Gastrocnemius medialis (tissue), 4 donors: ENCODE measurements around the gene SH3BP4.

Source experiments
- CTCF ChIP-seq, 5 experiments: fragments of 450-650 bp in 3 of 5; fragments of 200-600 bp in 2 of 5; sonication (generic) in 2 of 5; IDR thresholded peaks in 4 of 5; conservative IDR thresholded peaks in 1 of 5; 1 replicate in 4 of 5; 2 replicates in 1 of 5; pipeline ENCODE4 v1.5.1; 2016 to 2019; ENCODE audit warnings: antibody characterized with exemption in 5 of 5, mild to moderate bottlenecking in 3 of 5, moderate library complexity in 3 of 5
- POLR2A ChIP-seq, 2 donors: fragments of 450-650 bp; IDR thresholded peaks; one replicate each; pipeline ENCODE4 v1.6.1; 2017; ENCODE audit warnings: antibody characterized with exemption in 2 of 2, mild to moderate bottlenecking in 2 of 2, moderate library complexity in 2 of 2

- TF ChIP-seq CTCF (IDR thresholded peaks at IDR 0.05 in 4 of 5, conservative IDR thresholded peaks at IDR 0.05 in 1 of 5) (no peak), POLR2A (IDR thresholded peaks at IDR 0.05) (no peak)
Measured at GRCh38 chr2:234994438-234995321, 42.9 kb downstream of the SH3BP4 start.
